IPS DF 19.7 (cell line): ENCODE measurements around the gene ZCCHC24.

Experiments
- DNase-seq: peaks from one replicate; pipeline ENCODE4 v3.0.0-alpha.2; 2013; ENCODE audit warnings: low read depth, low spot score

The ZCCHC24 gene

GRCh38 chr10:79431891-79432831 is 13.3 kb downstream of the ZCCHC24 start:
- DNase-seq, result no peak

- no peak for DNase-seq
These were observed 14.0 kb downstream of the ZCCHC24 start for GRCh38 chr10:79431428-79431827.

GRCh38 chr10:79430936-79431335 is 14.5 kb downstream of the ZCCHC24 start:
- DNase-seq, result no peak

GRCh38 chr10:79430325-79430905 is 15.0 kb downstream of the ZCCHC24 start:
- DNase-seq, result no peak

- DNase-seq, result no peak
These were observed 15.7 kb downstream of the ZCCHC24 start for GRCh38 chr10:79429751-79430150.

GRCh38 chr10:79427965-79428364 is 17.5 kb downstream of the ZCCHC24 start:
- no peak for DNase-seq

GRCh38 chr10:79425074-79425532 is 20.3 kb downstream of the ZCCHC24 start:
- no peak for DNase-seq

GRCh38 chr10:79424221-79425073 is 21.0 kb downstream of the ZCCHC24 start:
- no peak for DNase-seq

- DNase-seq, result no peak
These were observed 23.1 kb downstream of the ZCCHC24 start for GRCh38 chr10:79422178-79422892.

- no peak for DNase-seq
These were observed 24.3 kb downstream of the ZCCHC24 start for GRCh38 chr10:79420974-79421688.

GRCh38 chr10:79418886-79419595 is 26.4 kb downstream of the ZCCHC24 start:
- DNase-seq, result no peak

- DNase-seq, result no peak
These were observed 27.1 kb downstream of the ZCCHC24 start for GRCh38 chr10:79418274-79418673.

GRCh38 chr10:79417731-79418130 is 27.7 kb downstream of the ZCCHC24 start:
- DNase-seq, result no peak

- DNase-seq, result no peak
These were observed 28.2 kb downstream of the ZCCHC24 start for GRCh38 chr10:79417266-79417665.

GRCh38 chr10:79416578-79417255 is 28.7 kb downstream of the ZCCHC24 start:
- no peak for DNase-seq

- DNase-seq, result no peak
These were observed 29.5 kb downstream of the ZCCHC24 start for GRCh38 chr10:79415736-79416577.

GRCh38 chr10:79414714-79415113 is 30.7 kb downstream of the ZCCHC24 start:
- no peak for DNase-seq

- no peak for DNase-seq
These were observed 32.2 kb downstream of the ZCCHC24 start for GRCh38 chr10:79413196-79413595.

GRCh38 chr10:79412516-79412915 is 32.9 kb downstream of the ZCCHC24 start:
- DNase-seq, result no peak
